Fibroblast of skin of scalp (primary cell): ENCODE measurements around the gene SLC44A1.

ENCODE experiments used
- DNase-seq: peaks from one replicate; pipeline ENCODE4 v3.0.0-alpha.2; 2013

SLC44A1 gene

DNA sequence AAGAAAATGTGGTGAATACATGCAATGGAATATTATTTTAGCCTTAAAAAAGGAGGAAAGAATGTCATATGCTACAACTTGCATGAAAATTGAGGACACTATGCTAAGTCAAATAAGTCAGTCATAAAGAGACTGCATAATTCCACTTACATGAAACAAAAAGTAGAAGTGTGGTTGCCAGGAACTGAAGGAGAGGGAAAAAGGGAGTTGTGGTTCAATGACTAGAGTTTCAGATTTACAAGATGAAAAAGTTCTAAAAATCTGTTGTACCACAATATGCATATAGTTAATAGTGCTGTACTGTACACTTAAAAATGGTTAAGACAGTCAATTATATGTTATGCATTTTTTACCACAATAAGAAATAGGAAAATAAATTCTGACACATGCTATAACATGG, 95.4 kb downstream of the SLC44A1 start:
- DNase-seq = no peak

DNA sequence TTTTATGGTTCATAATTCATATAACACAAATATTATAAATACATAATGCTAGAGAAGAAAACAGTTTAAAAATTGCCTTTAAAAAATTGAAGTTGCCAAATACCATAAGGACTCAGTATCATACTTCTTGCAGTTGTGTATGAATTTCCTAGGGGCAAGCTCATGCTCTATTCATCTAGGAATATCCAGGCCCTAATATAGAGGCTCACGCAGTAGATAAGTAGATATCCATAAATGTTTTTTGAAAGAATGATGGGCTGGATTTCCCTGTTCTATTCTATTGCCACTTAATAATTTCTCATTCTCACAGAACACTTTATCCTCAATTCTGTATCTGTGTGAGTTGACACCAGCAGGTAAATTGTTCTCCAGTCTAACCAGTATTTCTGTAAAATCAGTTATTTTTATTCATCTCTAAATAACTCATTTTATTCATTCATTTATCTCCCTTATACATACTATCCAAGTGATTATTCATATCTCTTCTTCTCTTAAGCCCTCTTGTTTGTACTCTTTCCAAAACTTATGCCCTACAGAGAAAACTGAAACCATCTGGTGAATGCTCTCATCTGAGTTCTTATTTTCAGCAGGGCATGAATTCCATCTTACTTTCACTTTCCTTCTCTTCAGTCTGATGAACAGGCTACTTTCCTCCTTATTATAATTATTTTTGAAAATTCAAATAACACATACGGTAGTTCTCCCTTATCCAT, 97.1 kb downstream of the SLC44A1 start:
- peak; percentile 56 for DNase-seq

DNA sequence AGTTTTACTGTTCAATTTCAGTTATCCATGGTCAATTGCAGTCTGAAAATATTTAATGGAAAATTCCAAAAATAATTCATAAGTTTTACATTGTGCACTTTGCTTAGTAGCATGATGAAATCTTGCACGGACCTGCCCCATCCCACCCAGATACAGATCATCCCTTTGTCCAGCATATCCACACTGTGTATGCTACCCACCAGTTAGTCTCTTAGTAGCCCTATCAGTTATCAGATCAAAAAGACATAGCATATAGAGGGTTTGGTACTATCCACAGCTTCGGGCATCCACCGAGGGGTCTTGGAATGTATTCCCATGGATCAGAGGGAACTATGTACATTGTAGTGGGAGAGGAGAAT, 97.7 kb downstream of the SLC44A1 start:
- peak; percentile 24 for DNase-seq

DNA sequence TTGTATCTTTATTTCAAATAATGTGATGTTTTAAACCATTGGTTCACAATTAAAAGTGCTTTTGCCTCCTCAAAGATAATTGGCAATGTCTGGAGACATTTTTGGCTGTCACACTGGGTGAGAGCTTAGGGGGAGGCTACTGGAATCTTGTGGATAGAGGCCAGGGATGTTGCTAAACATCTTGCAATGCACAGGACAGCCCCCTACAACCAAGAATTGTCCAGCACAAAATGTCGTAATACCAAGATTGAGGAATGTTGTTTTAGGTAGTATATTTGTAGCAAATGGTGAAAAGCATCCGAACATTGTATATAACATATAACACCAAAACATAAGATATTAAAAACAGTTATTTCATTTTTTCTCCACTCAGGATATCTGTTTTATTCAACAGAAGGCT, 99.8 kb downstream of the SLC44A1 start:
- DNase-seq = peak; percentile 40

DNA sequence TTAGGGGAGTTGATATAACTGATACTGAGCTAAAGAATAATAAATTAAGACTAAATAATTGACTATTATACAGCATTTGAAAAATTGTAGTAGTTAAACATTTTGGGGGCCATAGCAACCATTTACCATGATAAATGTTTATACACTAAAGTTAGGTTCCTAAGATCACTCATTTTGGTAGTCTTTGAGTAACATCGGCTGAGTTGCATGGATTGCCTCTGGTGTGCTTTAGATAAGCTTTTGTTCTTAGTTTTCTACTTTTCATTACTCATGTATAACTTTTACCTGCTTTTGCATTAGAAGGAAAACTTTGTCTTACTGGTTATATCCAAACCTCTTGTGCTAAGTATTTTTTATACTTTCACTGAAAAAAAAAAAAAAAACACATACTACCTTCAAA, 101.2 kb downstream of the SLC44A1 start:
- no peak for DNase-seq

DNA sequence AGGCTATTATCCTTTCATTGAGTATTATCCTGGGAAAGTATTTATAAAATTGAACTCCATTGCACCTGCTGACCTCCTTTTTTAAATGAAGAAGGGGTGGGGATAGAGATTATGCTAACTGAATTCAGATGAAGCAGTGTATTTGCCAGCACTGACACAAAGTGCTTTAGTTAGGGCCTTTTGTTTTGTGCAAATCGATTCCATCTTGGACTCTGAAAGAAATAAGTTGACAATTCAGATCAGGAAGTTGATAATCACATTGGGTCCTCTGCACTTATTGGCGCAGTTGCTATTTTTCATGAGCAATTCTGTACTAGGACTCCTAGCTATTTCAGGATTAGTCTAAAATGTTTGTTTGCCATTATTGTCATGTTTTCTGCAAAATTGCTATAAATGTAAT, 101.8 kb downstream of the SLC44A1 start:
- no peak for DNase-seq

DNA sequence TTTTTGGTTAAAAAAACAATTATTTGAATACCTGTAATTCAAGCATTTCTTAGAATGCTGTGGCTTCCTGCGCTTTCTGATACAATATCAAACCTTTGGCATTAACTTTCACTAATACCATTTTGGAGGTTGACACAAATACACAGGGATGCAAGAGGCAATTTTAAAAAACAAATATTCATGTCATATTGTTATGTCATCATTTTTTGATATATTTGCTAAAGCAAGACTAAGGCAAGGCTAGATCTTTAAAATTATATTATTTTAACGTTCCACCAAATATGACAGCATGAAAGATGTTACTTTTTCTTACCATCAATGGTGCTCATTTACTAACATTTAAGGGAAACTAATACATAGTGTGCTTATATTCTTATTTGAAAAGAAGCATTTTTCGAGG, 110.0 kb downstream of the SLC44A1 start:
- DNase-seq = no peak

DNA sequence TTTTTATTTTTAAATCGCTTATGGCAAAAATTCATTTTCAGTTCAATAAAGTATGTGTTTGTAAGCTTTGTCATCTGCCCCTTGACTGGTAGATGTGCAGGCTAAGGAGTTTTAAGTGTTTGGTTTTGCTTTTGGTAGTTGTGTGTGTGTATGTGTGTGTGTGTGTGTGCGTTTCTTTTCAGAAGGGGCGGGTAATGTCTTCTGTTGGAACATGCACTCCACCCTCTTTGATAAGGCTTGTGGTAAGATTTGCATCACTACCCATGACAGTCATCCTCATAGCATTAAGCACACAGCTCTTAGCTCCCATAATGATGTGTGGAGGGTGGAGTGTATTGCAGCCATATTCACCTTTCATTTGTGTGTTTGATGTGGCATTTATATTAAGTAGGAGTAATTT, 111.3 kb downstream of the SLC44A1 start:
- peak; percentile 2 for DNase-seq

DNA sequence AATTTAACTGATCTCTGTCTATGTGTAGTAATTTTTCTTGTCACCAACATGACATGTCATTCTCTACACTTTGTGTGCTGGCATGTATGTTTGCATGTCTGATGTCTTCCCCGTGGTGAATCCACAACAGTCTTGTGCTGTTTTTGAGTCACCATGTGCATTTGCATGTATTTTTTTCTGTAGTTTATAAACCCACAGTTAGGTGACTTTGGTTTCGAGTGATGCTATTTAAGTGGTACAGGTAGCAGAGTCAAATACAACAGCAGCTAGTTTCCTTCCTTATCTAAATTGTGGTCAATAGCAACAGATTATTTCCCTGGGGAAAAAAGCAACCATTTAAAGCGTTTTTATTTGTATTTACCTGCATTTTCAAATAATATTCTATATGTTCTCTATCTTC, 113.5 kb downstream of the SLC44A1 start:
- DNase-seq = no peak

DNA sequence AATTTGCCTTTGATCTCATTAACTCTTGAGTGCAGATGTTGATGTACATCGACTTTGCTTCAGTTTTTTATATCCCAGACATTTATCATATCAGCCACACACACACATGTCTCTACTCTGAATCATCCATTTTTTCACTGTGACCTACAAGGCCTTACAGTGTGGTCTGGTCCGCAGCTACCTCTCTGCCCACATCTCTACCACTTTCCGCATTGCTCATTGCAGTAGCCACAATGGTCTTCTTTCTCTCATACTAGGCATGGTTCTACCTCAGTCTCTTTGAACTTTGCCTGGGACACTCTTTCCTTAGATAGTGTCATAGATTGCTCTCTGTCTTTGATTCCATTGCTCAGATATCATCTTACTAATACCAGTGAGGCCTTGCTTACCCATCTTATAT, 115.4 kb downstream of the SLC44A1 start:
- peak; percentile 11 for DNase-seq

DNA sequence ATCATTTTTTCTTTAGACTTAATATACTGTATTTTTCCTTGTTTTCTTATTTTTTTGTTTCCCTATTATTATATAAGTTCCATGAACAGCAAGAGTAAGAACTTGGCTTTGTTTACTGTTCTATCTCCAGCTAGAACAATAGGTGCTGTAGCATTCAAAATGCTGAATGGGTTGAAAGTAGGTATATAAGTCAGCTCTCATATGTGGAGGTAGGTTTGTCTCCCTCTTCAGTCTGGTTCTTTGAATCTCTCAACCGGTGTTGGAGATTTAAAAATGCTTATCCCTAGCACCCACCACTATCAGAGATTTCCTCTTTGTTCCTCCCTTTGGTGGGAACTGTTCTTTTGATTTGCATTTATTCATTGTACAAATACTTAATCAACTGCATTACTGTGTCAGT, 115.9 kb downstream of the SLC44A1 start:
- DNase-seq = no peak

DNA sequence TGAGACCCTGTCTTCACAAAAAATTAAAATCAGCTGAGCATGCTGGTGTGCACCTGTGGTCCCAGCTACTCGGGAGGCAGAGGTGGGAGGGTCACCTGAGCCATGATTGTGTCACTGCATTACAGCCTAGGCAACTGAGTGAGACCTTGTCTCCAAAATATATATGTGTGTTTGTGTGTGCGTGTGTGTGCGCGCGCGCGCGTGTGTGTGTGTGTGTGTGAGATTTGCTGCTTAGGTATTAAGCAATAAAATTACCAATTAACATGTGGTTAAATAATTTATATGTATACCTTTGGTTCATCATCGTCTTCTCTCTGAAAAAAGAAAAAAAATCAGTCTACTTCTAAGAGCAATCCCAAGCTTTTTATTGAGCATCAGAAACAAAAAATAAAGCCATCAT, 117.4 kb downstream of the SLC44A1 start:
- DNase-seq = no peak

DNA sequence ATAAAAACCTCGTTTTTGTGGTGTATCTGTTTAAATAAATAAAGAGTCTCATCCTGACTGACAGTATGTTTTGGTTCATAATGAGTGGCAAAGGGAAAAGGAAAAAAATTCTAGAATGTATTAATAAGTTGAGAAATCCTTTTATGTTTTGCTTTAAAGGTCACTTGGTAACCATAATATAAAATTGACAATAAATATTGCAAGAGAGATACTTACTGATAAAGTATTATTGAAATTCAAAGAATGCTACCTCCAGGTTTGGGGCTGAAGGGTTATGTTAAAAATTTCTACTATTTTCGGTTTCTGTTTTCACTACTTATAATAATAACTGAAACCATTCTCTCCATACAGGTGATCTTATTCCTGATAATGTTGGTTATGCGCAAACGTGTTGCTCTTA, 118.0 kb downstream of the SLC44A1 start:
- DNase-seq = no peak

DNA sequence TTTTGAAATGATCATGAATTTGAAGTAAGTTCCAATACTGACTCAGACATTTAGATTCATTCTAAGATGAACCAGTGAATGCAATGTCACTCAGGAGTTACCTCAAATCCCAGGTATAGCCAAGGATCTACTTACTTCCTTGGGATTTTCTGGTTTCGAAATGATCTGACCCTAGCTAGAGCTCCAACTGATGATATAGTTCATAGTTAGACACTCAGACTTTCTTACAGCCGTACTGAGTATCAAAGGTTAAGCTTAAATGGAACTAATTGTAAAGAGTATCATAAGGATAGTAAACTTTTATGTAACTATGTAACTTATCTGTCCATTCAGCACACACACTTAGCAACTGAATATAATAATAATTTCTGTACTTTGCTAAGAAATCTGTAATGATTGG, 119.4 kb downstream of the SLC44A1 start:
- DNase-seq = no peak

DNA sequence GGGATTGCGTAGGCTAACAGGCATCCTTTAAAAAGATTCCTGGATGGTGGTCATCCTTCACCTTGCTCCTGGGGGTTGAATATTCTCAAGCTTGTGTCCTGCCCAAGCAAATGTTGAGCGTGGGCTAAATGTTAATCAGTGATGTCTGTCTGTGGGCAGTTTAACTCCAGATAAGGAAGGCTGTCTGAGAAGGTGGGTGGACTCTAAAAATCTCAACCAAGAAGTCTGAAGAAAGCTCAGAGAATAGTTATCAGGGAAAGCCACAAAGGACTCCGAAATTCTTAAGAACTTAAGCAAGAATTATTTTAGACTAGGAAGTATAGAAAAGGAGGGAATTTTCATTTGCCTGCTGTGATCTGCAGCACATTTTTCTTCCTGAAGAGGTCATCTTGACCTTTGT, 125.5 kb downstream of the SLC44A1 start:
- no peak for DNase-seq

DNA sequence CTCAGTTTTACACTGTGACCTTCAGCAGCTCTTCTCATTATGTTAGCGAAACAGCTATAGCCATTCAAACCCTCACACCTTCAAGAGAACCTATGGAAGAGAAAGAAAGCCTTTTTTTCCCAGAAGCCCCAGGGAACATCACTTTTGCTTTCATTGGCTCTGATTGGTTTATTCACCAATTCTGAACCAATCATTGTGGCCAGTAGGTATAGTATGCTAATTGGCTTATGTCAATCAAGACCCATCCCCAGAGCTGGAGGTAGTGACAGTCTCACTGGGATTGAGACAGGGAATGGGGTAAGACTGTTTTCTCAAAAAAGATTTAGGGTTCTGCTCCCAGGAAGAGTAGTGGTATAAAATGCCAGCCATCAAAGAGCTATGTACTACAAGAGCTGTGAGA, 129.3 kb downstream of the SLC44A1 start:
- no peak for DNase-seq

DNA sequence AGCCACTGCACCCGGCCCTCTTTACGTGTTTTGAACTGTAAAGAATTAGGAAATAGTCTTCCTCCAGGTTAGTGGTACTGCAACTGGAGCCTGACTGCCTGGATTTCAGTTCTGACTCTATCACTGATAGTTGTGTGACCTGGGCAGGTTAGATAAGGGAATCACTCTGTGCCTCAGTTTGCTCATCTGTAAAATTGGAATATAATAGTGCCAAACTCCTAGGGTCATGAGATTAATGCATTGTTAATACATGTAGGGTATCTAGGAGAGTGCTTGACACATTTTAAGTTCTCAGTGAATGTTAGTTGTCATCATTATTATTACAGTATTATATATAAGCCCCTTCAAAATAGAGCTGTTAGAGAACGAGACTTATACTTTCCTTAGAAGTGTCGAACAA, 130.9 kb downstream of the SLC44A1 start:
- no peak for DNase-seq

DNA sequence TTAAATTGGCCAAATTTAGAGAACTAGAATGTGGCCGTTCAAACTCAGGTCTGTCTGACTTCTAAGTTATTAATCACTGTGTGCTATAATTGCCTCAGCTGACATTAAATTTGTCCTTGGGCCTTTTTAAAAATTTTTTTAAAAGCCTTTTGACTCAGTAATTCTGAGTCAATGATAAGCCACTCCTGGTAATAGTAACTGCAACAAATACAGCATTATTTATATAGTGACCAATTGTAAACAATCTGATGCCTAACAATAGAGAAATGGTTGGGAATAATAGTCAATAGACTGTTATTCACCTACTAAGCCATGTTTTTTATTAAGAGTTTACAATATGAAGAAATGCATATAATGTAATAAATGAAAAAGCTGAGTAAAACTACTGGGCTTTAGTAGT, 132.4 kb downstream of the SLC44A1 start:
- DNase-seq = no peak

DNA sequence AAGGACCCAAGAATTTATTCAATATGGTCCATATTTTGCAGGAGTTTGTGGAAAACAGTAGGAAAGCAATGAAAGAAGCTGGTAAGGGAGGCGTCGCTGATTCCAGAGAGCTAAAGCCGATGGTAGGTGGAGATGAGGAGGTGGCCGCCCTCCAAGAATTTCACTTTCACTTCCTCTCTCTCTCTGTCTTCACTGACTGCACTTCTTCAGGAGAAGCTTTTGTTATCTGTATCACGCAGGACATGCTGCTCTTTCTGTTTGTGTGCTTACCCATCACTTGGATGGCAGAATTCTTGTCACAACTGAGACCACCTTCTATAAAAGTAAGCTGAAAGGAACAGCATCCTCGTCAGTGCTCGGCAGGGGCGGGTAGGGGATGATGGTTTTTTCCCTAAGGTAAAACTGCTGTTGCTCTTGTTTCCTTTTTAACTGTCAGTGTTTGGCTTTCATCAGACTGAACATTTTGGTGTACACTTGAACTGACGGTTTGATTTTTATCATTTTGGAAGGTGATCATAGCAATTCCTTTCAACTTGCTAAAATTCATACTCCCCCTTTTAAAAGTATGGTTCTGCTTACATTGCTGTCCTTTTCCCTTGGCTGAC, 141.0 kb downstream of the SLC44A1 start:
- DNase-seq = no peak

DNA sequence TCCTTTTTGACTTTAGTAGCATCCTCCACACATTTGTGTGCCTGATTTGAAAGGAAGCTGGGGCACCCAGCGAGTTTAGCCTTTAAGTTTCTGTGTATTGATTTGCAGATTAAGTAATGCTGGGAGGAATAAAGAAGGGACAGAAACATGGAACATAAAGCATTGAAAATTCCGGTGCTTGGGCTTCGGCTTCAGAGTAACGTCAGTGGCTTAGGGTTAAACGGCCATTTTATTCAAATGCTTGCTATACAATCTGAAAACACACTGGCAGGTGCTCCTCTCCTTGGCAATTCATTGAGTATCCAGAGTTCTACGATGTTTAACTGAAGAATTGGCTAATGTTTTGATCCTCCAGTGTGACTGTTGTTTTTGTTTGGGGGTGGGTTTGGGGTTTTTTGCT, 145.3 kb downstream of the SLC44A1 start:
- no peak for DNase-seq

DNA sequence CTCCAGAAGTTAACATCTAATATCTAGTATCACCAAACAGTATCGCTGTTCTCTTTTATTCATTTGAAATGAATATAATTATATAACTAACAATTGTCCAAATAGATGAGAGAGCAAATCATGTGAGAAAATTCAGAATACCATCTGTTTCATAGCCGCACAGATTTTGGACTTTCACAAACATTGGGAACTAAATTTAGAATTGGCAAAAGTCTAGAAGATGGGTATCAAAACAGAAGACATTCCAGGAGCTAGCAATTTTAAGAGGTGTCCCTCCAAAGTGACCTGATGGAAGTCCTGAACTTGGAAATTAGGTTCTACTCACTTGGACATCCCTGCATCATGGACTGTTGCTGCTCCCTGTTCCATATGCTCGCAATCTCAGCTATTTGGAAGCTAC, 146.4 kb downstream of the SLC44A1 start:
- no peak for DNase-seq

DNA sequence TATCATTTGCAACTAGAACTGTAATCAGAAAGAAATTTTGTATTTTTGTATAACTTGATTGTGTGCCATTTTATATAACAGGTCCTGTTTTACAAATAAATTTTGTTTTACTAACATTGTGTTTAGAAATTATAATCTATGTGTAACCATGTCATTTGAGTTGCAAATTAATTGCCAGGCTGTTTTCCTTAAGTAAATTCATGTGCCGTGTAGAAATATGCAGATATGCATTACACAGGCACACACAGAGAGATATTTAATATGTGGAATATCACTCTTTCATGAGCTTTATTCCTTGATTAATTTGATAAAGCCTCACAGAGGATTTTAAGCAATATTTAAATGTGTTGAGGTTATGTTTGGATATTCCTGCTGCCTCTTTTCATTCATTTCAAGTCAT, 146.8 kb downstream of the SLC44A1 start:
- DNase-seq = no peak

DNA sequence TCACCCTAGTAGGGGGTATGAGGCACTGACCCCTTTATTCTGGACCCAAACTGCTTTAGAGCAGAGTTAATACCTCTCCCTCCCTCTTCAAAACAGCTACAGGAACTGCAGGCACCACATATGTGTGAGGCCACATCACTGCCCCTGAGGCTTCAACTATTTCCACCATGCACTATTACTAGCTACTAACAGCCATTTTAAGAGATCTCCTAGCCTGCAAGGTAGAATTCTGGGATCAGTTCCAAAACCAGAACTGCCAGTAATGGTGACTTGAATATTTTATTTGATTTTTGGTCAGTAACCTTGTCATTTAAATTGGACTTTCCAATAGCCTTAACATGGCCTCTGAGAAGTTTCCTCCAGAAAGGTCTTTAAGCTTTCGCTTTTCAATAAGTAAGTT, 148.1 kb downstream of the SLC44A1 start:
- DNase-seq = no peak

DNA sequence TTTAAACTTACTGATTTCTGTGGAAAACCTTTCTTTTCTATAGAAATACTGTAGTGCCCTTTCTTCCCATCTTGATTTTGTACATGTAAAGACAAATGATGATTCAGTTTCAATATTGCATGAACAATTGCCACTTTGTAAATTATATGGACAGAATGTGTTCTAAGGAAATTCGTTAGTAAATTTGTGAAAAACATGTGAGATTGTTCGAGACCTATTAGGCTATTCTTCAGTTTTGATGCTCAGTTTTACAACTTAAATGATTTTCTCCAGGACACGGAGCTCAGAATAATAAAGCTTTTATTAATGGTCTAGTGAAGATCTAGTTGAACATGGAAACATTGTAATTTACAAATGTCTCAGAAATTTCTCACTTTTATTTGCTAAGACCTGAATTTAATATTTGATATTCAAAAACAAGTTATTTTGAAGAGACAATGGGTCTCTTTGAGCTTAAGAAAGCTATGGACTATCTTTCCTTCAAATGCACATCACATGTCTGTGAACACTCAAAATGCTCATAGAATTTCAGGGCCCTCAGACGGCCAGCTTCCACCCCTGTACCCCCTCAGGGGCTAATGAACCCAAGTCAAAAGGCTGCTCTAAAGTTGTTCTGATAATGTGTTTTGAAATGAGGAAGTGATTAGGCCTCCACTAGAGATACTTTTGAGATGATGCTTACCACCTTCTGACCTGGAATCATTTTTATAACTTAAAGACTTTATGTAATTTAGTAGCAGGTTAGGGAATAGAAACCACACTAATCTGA, 149.3 kb downstream of the SLC44A1 start:
- DNase-seq = no peak
